Hepatocyte (in vitro differentiated cells): ENCODE results near the gene HS6ST1. TPM values are rescaled to one million over a fixed set of nuclear protein-coding genes. Genes with fewer than 3 reads are reported as not detected.
A peak's percentile ranks its signal among the peaks of the same experiment; 100 is the strongest.

ENCODE experiments used
- DNase-seq: peaks from one replicate; pipeline ENCODE4 v3.0.0-alpha.2; 2016; ENCODE audit warnings: low spot score
- H2AFZ ChIP-seq: fragments of 200-600 bp; sonication (generic); 2 replicates; pipeline ENCODE4 v1.6.0; 2016; ENCODE audit warnings: antibody characterized with exemption, mild to moderate bottlenecking
- H3K27ac ChIP-seq: fragments of 200-600 bp; sonication (generic); 2 replicates; pipeline ENCODE4 v1.5.1; 2016; ENCODE audit warnings: mild to moderate bottlenecking
- H3K27me3 ChIP-seq: fragments of 200-600 bp; sonication (generic); 2 replicates; pipeline ENCODE4 v1.6.1; 2016
- H3K36me3 ChIP-seq: fragments of 200-600 bp; sonication (generic); replicated peaks from 2 replicates; pipeline ENCODE4 v1.5.1; 2016; ENCODE audit warnings: low read depth; ENCODE audit not compliant: insufficient read depth
- H3K4me1 ChIP-seq: fragments of 200-600 bp; sonication (generic); 2 replicates; pipeline ENCODE4 v1.5.1; 2016; ENCODE audit warnings: mild to moderate bottlenecking, moderate library complexity; ENCODE audit not compliant: insufficient read depth
- H3K4me2 ChIP-seq: fragments of 200-600 bp; sonication (generic); 2 replicates; pipeline ENCODE4 v1.6.0; 2016
- H3K4me3 ChIP-seq: fragments of 200-600 bp; sonication (generic); 2 replicates; pipeline ENCODE4 v1.5.1; 2016; ENCODE audit warnings: mild to moderate bottlenecking
- H3K79me2 ChIP-seq: fragments of 200-600 bp; sonication (generic); 2 replicates; pipeline ENCODE4 v1.6.0; 2017; ENCODE audit warnings: mild to moderate bottlenecking
- H3K9me2 ChIP-seq: fragments of 200-600 bp; sonication (generic); replicated peaks from 2 replicates; pipeline ENCODE4 v1.6.0; 2017; ENCODE audit warnings: mild to moderate bottlenecking; ENCODE audit not compliant: insufficient read depth
- H3K9me3 ChIP-seq: fragments of 200-600 bp; sonication (generic); 2 replicates; pipeline ENCODE4 v1.5.1; 2016; ENCODE audit warnings: low read depth, mild to moderate bottlenecking
- H4K20me1 ChIP-seq: fragments of 200-600 bp; sonication (generic); 2 replicates; pipeline ENCODE4 v1.6.0; 2016; ENCODE audit warnings: mild to moderate bottlenecking; ENCODE audit not compliant: insufficient read depth, poor library complexity, severe bottlenecking
- EZH2phosphoT487 ChIP-seq: fragments of 200-600 bp; sonication (generic); IDR thresholded peaks from one replicate; pipeline ENCODE4 v1.6.1; 2018; ENCODE audit warnings: antibody characterized with exemption, mild to moderate bottlenecking, low read depth, moderate library complexity; ENCODE audit not compliant: unreplicated experiment, severe bottlenecking
- WGBS: methylation state at CpG from one replicate; pipeline ENCODE4 v1.1.6; 2016; ENCODE audit warnings: low lambda C conversion rate; ENCODE audit errors: missing lambda C conversion rate; 5-methylcytosine and 5-hydroxymethylcytosine counted together
- polyA plus RNA-seq: library from polyadenylated mRNA; unstranded; fragments of >200 nt; fragmentation: Nextera tagmentation; extraction: Ambion mirVana; gene quantifications from 2 replicates; pipeline ENCODE4 v1.2.1, GENCODE V29; 2016
- total RNA-seq: library from RNA; depleted of rRNA; stranded (reverse); fragments of >200 nt; gene quantifications from 2 replicates; pipeline ENCODE4 v1.2.3, GENCODE V29; 2014
- TF ChIP-seq, protein P1 (sequence below): fragments of 200-600 bp; sonication (generic); IDR thresholded peaks from 2 replicates; pipeline ENCODE4 v1.5.1; 2016; ENCODE audit warnings: antibody characterized with exemption, mild to moderate bottlenecking; ENCODE audit not compliant: poor library complexity

HS6ST1 gene
- total and polyA plus RNA-seq, 2 experiments from 2014 or later: 46.7 to 48.3 TPM

DNA sequence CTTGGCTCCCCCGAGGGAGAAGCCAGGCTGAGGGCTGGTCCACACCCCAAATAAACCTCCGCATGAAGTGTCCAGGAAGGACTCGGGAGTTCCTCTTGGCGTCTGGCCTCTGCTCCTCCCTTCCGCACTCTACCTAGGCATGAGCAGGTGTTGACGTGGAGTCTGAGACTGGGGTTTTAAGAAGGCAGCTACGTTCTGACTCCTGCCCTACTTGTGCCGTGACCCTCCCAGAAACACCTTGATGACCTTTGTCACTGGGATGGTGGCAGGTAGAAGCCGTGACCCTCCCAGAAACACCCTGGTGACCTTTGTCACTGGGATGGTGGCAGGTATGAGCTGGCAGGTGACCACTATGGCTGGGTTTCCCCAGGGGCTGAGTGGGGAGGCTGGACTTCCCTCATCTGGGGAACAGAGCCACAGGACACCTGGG is 54.8 kb downstream of the HS6ST1 start:
- H3K27ac ChIP-seq: no peak overlapping the region
- H3K9me2 ChIP-seq: no peaks in the 10 kb centered on the region
- H3K4me3 ChIP-seq: no peak overlapping the region
- no peak overlapping the region for H3K4me2 ChIP-seq
- no peaks in the 10 kb centered on the region for H3K79me2 ChIP-seq
- DNase-seq: no peak
- H3K36me3 ChIP-seq: no peaks in the 10 kb centered on the region
- TF ChIP-seq, protein P1, sequence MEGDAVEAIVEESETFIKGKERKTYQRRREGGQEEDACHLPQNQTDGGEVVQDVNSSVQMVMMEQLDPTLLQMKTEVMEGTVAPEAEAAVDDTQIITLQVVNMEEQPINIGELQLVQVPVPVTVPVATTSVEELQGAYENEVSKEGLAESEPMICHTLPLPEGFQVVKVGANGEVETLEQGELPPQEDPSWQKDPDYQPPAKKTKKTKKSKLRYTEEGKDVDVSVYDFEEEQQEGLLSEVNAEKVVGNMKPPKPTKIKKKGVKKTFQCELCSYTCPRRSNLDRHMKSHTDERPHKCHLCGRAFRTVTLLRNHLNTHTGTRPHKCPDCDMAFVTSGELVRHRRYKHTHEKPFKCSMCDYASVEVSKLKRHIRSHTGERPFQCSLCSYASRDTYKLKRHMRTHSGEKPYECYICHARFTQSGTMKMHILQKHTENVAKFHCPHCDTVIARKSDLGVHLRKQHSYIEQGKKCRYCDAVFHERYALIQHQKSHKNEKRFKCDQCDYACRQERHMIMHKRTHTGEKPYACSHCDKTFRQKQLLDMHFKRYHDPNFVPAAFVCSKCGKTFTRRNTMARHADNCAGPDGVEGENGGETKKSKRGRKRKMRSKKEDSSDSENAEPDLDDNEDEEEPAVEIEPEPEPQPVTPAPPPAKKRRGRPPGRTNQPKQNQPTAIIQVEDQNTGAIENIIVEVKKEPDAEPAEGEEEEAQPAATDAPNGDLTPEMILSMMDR: no peak
- TF ChIP-seq EZH2phosphoT487: no peak
- no peaks in the 10 kb centered on the region for H3K27me3 ChIP-seq
- 91% methylated on average over 9 of the region's 9 CpGs for WGBS
- no peaks in the 10 kb centered on the region for H3K9me3 ChIP-seq
- H4K20me1 ChIP-seq: no peaks in the 10 kb centered on the region
- H3K4me1 ChIP-seq: peaks cover 6% of the 10 kb centered on the region
- H2AFZ ChIP-seq: no peak overlapping the region

DNA sequence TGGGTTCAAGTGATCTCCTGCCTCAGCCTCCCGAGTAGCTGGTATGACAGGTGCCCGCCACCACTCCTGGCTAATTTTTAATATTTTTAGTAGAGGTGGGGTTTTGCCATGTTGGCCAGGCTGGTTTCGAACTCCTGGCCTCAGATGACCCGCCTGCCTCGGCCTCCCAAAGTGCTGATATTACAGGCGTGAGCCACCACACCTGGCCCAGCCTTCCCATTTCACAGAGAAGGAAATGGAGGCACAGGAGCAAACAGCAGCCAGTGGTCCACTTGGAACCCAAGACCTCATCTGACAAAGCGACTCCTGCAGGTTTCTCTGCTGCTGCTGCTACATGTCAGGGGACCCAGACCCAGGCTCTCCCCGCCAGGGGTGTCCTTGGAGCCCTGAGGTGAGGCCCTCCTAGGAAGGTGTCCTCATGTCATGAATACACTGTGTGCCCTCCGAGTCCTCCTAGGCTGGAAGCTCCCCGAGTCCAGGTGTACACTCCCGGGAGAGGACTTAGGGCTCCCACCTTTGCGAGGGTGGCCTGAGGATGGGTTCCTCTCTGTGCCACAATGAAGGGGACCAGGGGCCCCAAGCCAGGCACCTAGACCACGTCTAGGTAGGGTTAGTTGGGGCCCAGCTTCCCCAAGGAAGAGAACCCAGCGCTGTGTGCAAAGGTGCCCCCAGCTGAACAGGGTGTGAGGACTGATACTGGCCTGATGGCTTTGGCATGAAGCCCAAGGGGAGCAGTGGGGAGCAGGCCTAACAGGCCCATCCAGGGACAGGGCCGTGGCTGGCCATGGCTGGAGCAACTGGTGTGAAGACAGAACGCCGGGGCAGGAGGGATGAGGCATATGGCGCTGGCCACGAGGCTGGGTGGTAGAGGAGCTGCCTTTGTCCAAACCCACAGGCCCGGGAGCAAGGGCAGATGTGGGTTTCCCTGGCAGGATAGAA is 56.1 kb downstream of the HS6ST1 start:
- Histone ChIP-seq H3K27me3 (no peaks in the 10 kb centered on the region), H3K79me2 (no peaks in the 10 kb centered on the region), H3K4me1 (peaks cover 6% of the 10 kb centered on the region), H3K36me3 (no peaks in the 10 kb centered on the region), H3K4me2 (no peak overlapping the region), H3K27ac (no peak overlapping the region), H2AFZ (no peak overlapping the region), H4K20me1 (no peaks in the 10 kb centered on the region), H3K9me3 (no peaks in the 10 kb centered on the region), H3K4me3 (no peak overlapping the region), H3K9me2 (no peaks in the 10 kb centered on the region)
- DNase-seq: no peak
- WGBS: 93% methylated on average over 20 of the region's 20 CpGs
- TF ChIP-seq EZH2phosphoT487: no peak
- TF ChIP-seq, protein P1: no peak

DNA sequence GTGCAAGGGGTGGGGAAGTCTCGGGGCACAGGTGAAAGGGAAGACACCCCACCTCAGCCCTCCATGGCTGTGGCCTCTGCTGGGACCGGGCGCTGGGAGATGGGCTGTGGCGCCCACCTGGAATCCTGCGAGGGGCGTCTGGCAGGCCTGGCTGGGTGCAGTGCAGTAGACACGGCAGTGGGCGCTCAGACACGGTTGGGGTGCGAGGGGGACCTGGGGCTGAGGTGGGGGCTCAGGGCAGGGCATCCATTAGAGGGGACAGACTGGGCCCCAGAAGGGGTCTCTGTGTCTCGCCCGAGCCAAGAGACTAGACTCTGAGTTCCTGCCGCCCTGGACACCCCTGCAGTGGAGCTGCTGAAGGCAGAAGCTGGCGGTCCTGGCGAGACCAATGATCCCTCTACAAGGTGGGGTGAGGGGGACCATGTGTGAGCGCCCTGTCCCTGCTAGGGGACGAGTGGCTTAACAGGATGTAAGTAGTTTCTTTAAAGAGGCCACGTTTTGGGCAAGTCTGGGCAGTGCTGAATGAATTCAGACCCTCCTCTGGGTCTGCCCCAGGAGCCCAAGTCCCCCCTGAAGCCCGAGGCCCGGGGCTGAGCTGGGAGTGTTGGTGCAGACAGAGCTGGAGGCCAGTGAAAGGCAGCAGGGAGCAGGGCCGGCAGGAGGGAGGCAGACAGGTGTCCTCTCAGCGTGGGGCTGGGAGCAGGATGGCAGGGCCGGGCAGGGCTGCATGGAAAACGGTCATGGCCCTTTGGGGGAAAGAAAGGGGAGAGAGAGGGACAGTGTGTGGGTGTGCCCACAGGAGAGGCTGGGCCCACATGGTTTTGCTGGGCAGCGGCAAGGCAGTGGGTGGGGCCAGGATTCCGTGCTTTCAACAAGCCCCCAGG is 57.2 kb downstream of the HS6ST1 start:
- H3K4me2 ChIP-seq: peak overlapping the region; percentile 55
- peak overlapping the region; percentile 13 for H2AFZ ChIP-seq
- H3K9me3 ChIP-seq: no peaks in the 10 kb centered on the region
- no peaks in the 10 kb centered on the region for H3K9me2 ChIP-seq
- H3K27me3 ChIP-seq: no peaks in the 10 kb centered on the region
- H3K27ac ChIP-seq: peak overlapping the region; percentile 81
- DNase-seq: no peak
- H4K20me1 ChIP-seq: no peaks in the 10 kb centered on the region
- peaks cover 6% of the 10 kb centered on the region for H3K4me1 ChIP-seq
- no peaks in the 10 kb centered on the region for H3K36me3 ChIP-seq
- H3K4me3 ChIP-seq: no peak overlapping the region
- 79% methylated on average over 22 of the region's 26 CpGs for WGBS
- no peaks in the 10 kb centered on the region for H3K79me2 ChIP-seq
- TF ChIP-seq, protein P1: no peak
